HG03558 (cell line): ENCODE data around the gene ITGB5.

Experiments
- ATAC-seq: cut with Tn5 transposase; IDR thresholded peaks from one replicate; pipeline ENCODE4 v1.9.1; 2021; ENCODE audit warnings: moderate number of reproducible peaks; ENCODE audit not compliant: unreplicated experiment; ENCODE audit errors: extremely low read depth

Gene ITGB5

DNA sequence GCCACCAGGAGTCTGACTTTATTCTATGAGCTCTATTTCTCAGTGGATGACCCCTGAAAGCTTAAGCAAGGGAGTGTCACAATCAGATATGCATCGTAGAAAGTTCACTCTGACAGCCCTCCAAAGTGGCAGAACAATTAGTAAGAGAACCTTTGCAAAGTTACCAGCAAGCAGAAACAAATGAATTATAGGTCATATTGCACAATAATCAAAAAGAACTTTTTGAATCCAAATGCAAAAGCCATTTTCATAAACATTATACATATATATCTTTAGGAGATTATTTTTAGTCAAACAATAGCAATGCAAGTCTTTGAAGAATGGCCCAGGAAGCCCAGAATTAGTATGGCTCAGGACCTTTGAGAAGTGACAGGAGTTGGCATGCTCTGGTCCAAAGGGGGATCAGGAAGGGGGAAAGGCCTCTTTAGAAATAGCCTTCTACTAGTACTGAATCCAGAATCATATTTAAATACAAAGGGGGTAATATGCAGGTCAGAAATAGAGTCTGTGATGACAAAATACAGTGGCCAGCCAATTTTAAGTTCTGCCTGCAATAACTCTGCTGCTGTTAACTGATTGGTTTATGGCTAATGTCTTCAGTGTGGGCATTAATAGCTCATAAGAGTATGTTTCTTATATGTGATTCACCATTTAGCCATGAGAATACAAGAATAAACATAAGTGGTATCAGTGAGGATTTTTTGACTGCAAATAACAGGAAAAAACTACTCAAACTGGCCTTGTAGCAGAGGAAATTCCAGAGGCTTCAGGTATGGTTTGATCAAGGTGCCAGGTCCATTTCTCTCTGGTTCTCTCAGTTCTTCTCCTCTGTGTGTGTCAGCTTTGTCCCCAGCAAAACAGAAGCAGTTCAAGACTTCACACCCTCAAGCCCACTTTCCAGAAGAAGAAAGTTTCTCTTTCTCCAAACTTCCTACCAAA, 17.0 kb upstream of the ITGB5 start:
- no peak for ATAC-seq

DNA sequence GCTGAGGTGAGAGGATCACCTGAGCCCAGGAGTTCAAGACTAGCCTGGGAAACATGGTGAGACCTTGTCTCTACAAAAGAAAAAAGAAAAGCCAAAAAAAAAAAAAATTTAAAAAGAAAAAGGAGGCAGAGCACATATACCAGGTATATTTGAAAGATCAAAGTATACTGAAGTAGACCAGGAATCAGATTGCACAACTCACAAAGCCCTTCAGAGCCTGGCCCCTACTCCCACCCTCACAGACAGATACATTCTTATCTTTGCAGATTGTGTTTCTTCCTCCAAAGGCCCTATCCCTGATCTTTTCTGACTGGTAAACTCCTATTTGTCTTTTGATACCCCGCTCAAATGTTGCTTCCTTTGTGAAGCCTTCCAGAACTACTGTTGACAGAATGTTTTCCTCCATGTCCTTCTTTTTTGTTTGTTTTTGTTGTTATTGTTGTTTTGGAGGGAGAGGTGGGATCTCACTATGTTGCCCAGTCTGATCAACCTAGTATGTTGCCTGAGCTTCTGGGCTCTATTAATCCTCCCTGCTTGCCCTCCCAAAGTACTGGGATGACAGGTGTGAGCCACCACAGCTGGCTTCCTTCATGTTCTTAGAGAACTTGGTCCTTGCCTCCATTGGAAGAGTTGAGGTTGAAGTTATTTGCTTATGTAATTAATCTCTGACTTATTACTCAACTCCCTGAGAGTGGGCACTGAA, 9.8 kb upstream of the ITGB5 start:
- no peak for ATAC-seq

DNA sequence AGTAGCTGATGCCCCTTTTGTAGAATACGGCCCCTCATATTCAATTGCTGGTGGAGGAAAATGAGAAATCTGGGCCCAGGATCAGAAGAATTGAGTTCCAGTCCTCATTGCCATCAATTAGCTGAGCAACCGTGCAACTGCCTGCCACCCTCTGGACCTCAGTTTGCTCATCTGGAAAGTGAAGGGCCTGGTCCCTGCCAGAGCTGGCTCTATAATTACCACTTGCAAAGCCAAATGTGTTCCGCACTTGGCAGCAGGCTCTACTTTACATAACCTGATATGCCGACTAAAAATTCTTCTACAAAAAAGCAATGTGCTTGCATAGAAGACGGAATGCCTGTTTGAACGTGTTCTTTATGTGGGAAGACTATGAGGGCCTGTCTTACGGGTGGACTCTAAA, 8.6 kb upstream of the ITGB5 start:
- ATAC-seq = no peak

DNA sequence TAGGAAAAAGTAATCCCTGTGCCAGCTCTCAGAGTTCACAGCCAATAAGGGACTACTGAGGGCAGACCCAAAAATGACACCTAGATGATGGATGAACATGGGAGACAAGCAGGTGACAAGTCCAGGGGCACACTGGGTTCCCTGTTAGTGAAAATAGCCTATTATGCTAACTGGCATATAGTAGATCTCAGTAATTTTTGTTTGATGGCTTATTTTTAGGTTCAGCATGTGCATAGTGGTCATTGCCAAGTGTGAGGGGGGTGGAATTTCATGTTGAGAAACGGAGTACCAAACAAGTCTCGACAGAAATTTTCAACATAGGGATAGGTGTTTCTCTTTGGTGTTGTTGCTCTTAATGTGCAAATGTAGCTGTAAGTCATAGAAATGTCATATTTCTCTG, 6.4 kb upstream of the ITGB5 start:
- ATAC-seq = no peak

DNA sequence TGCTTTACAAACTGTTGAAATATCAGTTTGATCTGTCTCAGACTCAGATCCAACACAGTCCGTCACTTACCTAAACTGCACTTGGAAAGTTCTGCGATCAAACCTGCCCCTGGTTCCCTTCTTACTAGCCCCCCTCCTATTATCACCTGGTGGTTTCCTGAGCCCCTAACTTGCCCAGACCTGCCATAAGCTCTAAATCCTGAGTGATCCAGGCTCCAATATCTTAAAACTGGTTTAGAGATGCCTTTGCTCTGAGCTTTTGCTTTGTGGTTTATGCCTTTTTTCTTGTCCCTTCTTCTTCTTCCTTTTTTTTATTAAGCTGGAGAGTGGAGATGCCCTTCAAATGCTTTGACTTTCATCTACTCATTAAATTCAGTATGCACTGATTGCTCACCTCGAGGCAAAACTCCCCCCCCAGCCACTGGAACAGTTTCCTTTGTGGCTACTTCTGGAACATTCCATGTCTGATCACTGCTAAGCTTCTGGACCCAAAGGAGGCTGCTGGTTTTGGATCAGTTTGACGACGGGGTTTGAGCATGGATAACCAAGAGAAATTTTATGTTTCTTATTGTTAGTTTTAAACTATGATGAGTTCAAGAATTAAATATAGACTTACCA, 3.5 kb upstream of the ITGB5 start:
- ATAC-seq = no peak

DNA sequence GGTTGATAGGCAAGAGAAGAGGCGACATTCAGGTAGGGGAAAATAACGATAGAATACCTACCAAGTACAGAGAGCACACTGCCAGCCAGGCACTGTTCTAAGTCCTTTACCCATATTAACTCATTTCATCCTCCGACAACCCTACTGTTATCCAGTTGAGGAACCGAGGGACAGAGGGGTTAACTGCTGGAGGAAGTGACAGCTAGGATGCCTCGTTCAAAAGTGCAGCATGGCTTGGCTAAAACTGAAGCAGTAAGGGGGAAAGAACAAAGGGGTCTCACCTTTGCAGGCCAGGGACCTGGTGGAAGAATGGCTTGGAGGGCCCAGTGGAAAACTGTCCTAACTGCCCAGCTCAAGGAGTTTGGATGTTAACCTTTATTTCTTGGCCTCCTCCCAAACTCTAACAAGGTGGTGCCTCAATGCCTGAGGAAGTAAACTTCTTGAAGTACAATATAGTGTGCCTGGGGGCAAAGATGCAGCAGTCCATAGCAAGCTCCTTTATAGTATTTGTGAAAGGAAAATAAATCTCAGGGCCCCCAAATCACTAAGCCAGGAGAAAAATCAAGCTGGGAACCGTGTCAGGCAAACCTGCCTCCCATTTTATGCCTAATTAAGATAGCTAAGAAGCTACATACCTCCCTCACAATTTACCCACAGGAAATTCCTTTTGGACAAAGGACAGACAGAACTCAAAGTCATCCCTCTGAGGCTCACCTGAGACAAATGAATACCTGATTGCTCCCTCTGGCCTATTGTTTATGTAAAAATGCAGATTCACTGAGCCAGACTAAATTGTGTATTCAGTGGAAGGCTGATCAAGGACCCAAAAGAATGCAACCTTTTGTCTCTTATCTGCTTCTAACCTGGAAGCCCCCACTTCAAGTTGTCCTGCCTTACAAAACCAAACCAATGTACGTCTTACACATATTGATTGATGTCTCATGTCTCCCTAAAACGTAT, 1.6 kb upstream of the ITGB5 start:
- ATAC-seq = no peak

DNA sequence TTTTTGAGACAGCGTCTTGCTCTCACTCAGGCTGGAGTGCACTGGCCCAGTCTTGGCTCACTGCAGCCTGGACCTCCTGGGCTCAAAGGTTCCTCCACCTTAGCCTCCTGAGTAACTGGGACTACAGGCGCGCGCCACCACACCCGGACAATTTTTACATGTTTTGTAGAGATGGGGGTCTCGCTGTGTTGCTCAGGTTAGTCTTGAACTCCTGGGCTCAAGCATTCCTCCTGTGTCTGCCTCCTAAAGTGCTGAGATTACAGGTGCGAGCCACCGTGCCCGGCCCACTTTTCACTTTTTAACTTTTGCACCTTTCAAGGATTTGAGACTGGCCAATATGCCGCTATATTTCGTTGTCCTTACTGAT, 750 bp upstream of the ITGB5 start:
- ATAC-seq = no peak

DNA sequence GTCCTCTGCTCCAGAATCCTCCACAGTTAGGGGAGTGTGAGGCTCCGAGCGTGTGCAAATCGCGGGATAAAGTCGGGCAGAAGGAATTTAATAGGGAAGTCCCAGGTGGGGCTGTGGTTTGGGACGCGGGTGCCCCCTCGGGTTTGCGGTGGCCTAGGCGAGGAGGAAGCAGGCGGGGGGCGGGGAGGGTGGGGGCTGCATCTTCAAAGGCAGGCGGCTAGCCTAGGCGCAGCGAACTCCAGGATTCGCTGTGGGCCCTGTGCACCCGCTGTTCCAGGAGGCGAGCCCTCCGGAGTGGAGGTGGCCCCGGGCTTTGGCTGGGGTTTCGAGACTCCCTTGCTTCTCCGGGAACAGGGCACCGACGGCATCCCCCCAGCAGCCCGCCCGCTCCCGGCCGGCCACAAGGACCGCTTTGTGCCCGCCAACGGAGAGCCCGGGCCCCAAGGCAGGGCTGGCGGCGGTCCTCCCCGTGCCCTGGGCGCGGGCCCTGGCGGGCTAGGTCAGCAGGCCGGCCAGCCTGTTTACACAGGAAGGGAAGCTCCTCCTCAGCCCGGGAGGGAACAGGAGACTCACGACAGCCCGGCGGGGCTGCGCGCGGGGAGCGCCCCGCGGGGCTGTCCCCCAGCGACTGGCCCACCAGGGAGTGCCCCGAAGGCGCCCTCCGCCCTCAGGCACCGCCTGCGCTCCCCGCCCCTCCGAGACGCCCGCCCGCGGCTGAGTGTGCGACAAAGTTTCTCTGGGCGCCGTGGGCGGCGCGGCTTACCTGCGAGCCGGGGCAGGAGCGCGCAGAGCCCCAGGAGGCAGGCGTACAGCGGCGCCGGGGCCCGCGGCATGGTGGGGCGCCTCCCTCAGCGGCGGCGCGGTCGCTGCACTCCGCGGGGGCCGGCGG, 753 bp downstream of the ITGB5 start:
- no peak for ATAC-seq

DNA sequence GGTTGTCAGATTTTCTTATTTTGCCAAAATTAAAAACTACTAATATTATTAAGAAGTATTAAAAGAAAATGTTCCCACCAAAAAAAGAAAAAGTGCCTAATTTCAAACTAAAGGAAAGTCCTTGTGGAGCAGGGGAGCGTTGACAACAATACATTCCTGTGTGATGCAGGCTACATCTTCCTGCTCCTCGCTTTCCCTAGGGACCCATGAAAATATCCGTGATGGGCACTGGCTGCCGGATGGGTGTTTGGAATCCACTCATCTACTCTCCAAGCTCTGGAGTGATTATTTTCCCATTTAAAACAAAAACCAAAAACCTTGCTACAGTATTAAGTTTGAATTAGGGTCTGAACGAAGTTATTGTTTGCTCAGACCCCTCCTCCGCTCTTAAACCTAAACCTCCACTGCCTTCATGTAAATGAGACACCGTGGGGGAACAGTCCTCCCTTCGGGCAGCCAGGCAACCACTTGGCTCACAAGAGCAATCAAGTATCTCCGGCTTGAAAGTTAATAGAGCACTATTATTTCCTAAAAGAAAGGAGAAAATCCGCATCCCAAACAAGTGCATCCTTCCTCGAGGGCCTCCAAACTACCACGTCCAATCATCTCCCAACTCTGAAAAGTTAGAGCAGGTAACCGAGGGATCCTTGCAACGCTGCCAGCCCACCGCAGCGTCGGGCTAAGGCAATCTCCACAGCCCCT, 1.5 kb downstream of the ITGB5 start:
- ATAC-seq = no peak

DNA sequence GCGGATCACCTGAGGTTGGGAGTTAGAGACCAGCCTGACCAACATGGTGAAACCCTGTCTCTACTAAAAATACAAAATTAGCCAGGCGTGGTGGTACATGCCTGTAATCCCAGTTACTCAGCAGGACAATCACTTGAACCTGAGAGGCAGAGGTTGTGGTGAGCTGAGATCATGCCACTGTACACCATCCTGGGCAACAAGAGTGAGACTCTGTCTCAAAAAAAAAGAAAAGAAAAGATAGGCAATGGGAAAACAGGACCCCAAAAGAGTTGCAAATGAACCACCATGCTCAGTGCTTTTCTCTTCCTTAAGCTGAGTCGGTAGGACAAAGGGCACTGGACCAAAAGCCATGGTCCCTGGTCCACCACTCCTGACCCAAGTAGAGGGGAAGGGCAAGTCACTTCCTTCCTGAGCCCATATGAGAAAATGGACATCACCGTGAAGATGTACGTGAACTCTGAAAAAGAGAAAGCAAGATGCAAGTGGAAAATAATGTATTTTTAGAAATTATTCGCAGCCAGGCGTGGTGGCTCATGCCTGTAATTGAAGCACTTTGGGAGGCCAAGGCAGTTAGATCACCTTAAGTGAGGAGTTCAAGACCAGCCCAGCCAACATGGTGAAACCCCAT, 2.6 kb downstream of the ITGB5 start:
- ATAC-seq = no peak

DNA sequence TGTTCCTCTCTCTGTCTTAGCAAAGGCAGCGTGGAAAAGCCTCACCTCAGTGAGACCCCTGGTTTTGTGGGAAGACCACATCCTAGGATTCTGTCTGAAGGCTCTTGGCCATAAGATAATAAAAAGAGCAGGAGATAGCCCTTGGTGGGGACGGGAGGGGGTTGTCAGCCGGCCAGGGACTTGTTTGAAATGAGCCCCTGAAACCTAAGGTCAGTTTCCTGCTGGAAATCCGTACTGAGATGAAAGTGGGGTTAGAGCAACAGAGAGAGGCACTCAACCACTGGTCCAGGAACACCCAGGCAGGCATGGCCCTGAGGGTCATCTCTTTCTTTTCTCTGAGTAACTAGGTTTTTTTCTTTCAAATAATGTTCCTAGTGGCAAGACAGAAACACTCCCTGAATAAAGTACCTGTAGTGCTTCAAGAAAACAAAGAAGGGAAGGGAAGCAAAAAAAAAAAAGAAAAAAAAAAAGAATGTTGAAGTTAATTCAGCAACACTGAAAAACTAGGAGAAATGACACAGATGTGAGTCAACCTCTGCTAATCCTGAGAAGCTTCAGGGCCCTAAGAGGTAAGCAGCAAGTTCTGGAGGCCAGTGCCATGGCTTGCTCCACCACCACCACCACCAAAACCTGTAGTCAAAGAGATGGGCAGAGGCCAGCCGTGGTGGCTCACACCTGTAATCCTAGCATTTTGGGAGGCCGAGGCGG, 3.2 kb downstream of the ITGB5 start:
- no peak for ATAC-seq

DNA sequence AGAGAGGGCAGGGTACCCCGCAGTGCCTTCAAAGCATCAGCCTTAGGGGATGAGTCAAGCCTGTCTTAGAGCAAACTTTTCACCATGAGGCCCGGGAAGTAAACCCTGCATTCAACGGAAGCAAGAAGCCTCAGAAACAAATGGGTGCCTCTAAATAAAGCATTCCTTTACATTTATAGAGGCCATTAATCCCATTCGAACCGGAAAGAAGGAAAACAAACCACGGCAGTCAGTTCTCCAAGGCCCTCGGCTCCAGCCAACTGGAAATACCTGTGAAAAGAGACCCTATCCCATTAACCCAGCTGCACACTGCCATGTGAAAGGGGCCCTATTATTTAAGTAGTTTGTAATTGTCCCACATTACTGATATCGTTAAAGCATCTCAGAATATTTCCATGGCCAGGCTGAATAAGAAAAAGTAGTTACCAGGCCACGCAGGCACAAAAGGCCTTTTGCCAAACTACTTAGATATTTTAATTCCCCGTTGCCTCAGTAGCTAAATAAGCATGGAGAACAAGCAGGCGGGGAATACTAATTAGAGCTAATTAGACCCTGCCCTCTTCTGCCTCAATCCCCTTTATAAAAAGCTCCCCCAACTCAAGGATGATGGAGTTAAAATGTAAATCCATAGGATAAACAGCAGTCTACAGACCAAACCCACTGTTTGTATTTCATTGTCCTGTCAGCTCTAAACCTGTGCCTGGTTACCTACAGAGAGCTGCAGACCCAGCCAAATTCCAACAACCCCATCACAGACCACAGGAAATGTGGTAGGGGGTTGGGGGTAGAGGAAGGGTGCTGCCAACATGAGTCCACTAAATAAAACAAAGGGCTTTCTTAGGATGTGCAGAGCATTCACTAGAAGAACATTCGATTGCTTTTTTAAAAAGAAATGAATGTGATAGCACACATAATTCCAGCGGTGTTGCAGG, 4.1 kb downstream of the ITGB5 start:
- ATAC-seq = no peak

DNA sequence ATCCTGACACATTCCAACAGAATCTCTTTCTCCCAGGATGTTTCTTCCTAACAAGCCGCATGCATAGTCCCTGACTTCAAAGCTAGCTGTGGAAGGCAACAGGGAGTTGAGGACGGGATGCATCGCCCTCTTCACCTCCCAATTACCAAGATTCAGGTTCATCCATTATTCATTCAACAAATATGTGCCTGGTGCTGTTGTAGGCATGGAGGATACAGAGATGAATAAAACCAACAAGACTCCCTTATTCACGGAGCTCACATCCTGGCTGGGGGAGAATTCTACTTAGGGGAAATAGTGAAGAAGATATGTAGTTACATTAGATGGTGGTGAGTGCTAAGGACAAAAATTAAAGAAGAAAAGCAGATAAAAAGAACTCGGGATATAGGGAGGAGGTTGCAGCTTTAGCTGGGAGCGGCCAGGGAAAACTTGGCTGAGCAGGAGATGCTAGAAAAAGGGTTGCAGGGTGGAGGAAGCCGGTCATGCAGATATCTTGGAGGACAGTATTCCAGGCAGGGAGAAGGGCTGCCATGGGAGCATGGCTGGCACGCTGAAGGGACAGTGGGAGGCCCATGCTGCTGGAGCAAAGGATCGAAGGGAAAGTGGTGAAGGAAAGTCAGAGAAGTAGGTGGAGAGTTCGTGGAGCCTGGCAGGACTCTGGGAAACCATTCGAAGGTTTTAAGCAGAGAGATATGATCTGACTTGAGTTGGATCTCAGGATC, 5.0 kb downstream of the ITGB5 start:
- ATAC-seq = no peak

DNA sequence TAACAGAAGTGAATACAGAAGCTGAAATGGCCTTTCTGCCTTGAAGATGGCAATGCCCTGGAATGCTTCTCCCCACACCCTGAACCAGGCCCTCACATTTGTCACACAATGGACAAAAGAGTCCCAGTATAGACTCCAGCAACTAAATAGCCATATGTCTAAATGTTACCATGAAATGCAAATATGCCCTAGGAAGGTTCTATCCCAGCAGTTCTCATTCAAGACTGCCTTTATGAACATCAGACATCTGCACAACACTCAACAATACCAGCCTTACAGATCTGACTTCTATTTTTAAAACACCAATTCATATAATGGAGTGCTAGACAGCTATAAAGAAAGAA, 7.9 kb downstream of the ITGB5 start:
- ATAC-seq = no peak

DNA sequence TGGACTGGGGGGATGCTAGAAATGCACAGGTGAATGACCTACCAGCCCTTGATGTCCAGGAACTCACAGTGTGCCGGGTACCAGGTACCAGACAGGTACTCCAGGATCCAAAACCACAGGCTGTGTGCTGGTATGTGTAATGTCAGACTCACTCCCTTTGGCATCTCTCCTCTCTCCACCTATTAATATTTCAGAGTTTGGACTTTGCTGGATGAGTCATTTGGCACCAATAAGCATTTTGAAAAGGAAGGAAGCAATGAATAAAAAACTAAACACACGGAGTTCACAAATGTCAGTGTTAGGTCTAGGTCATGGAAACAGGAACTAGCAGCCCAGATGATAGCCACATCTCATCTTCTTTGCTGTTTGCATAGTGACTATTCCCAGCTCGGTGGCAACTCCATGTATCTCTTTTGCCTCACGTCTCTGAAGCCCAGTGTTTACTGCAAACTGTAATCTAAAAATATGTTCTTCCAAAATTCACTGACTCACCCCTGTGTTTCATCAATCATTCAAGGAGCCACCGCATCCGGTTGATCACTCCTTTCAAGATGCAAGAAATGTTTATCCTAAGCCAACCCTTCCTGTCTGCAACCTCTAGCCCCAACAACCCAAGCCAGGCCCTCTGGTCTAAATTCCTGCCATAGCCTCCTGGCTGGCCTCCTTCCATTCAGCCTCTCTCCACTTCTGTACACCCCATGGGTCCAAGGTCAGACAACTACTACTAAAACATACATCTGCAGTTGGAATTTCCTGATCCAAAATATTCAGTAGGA, 8.4 kb downstream of the ITGB5 start:
- no peak for ATAC-seq
